Measurements from ENCODE around the gene PLCD4. TPM values are rescaled to one million over a fixed set of nuclear protein-coding genes. Genes with fewer than 3 reads are reported as not detected.

Gene PLCD4
- total RNA-seq, 1 experiment from 2014 or later = 5.6 TPM

GRCh38 chr2:218558986-218559385 is 48.7 kb upstream of the PLCD4 start:
- Histone ChIP-seq H3K9me3 (ENCODE audit: low read length) (no peaks in the 10 kb centered on the region), H3F3A (ENCODE audit: low read length, unreplicated experiment) (no peaks in the 10 kb centered on the region), H3K27me3 (ENCODE audit: low read length) (no peaks in the 10 kb centered on the region), H2AFZ (ENCODE audit: low read length) (no peak overlapping the region), H3K27ac (ENCODE audit: low read length) (no peak overlapping the region), H3K9me2 (replicated peaks; ENCODE audit: low read length) (no peaks in the 10 kb centered on the region), H3K9ac (ENCODE audit: low read length) (no peak overlapping the region), H3K4me1 (ENCODE audit: insufficient read depth, low read length) (no peaks in the 10 kb centered on the region), H3K4me3 (ENCODE audit: low read length) (no peak overlapping the region), H4K20me1 (ENCODE audit: low read length) (no peaks in the 10 kb centered on the region), H3K4me2 (ENCODE audit: low read length) (no peak overlapping the region), H3K79me2 (ENCODE audit: low read length) (peaks cover 9% of the 10 kb centered on the region), H3K36me3 (ENCODE audit: low read depth, low read length) (peaks cover 41% of the 10 kb centered on the region)
- DNase-seq (no peak), ATAC-seq (no peak)
- ChIA-PET POLR2A (ENCODE audit: unreplicated experiment) (no interaction called here), CTCF (no interaction called here)
- no peak for TF ChIP-seq EZH2phosphoT487 (IDR thresholded peaks at IDR 0.05; ENCODE audit: borderline replicate concordance, low read length)
- TF ChIP-seq, protein P1, sequence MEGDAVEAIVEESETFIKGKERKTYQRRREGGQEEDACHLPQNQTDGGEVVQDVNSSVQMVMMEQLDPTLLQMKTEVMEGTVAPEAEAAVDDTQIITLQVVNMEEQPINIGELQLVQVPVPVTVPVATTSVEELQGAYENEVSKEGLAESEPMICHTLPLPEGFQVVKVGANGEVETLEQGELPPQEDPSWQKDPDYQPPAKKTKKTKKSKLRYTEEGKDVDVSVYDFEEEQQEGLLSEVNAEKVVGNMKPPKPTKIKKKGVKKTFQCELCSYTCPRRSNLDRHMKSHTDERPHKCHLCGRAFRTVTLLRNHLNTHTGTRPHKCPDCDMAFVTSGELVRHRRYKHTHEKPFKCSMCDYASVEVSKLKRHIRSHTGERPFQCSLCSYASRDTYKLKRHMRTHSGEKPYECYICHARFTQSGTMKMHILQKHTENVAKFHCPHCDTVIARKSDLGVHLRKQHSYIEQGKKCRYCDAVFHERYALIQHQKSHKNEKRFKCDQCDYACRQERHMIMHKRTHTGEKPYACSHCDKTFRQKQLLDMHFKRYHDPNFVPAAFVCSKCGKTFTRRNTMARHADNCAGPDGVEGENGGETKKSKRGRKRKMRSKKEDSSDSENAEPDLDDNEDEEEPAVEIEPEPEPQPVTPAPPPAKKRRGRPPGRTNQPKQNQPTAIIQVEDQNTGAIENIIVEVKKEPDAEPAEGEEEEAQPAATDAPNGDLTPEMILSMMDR (conservative IDR thresholded peaks at IDR 0.05; ENCODE audit: low read depth, low read length) = no peak
- no peak for TF ChIP-seq EZH2 (IDR thresholded peaks at IDR 0.05; ENCODE audit: low read length, unreplicated experiment)
- intact Hi-C loops (cut with micrococcal nuclease) = no loop called here
- no TSS peak for BruUV-seq (replicated peaks)

DNA sequence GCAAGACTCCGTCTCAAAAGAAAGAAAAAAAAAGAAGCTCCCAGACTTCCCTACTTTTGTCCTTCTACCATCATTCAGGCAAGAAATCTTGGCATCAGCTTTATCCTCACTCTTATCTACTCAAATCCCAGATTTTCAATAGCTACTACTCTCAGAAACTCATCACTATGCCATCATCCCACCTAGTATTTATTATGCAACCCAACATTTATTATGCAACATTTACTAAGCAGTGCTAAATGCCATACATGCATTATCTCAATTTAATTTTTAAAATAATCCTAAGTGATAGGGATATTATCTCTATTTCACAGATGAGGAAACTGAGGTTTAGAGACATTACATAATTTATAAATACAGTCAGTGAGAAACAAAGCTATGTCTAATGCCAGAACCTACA is 43.6 kb upstream of the PLCD4 start:
- Histone ChIP-seq H3K27me3 (ENCODE audit: low read length) (no peaks in the 10 kb centered on the region), H3F3A (ENCODE audit: low read length, unreplicated experiment) (no peaks in the 10 kb centered on the region), H3K36me3 (ENCODE audit: low read depth, low read length) (peaks cover 18% of the 10 kb centered on the region; the same call in 1 of the 2 replicates), H3K27ac (ENCODE audit: low read length) (no peak overlapping the region), H3K4me3 (ENCODE audit: low read length) (no peak overlapping the region), H3K4me1 (ENCODE audit: insufficient read depth, low read length) (peaks cover 15% of the 10 kb centered on the region), H2AFZ (ENCODE audit: low read length) (no peak overlapping the region), H3K79me2 (ENCODE audit: low read length) (peaks cover 57% of the 10 kb centered on the region), H3K9me2 (replicated peaks; ENCODE audit: low read length) (no peaks in the 10 kb centered on the region), H4K20me1 (ENCODE audit: low read length) (no peaks in the 10 kb centered on the region), H3K9me3 (ENCODE audit: low read length) (no peaks in the 10 kb centered on the region), H3K9ac (ENCODE audit: low read length) (no peak overlapping the region), H3K4me2 (ENCODE audit: low read length) (no peak overlapping the region)
- no peak for DNase-seq
- ChIA-PET CTCF (no interaction called here), POLR2A (ENCODE audit: unreplicated experiment) (no interaction called here)
- no peak for ATAC-seq
- TF ChIP-seq EZH2phosphoT487 (IDR thresholded peaks at IDR 0.05; ENCODE audit: borderline replicate concordance, low read length) (no peak), EZH2 (IDR thresholded peaks at IDR 0.05; ENCODE audit: low read length, unreplicated experiment) (no peak)
- TF ChIP-seq, protein P1 (conservative IDR thresholded peaks at IDR 0.05; ENCODE audit: low read depth, low read length) = no peak
- intact Hi-C loops (cut with micrococcal nuclease) = no loop called here
- no TSS peak for BruUV-seq (replicated peaks)

GRCh38 chr2:218566296-218566695 is 41.4 kb upstream of the PLCD4 start:
- 0 out of 2 replicates have a peak overlapping the region, but pooled peaks have one; percentile 97 for H3K9ac ChIP-seq (ENCODE audit: low read length)
- no peak for TF ChIP-seq EZH2phosphoT487 (IDR thresholded peaks at IDR 0.05; ENCODE audit: borderline replicate concordance, low read length)
- TF ChIP-seq EZH2 (IDR thresholded peaks at IDR 0.05; ENCODE audit: low read length, unreplicated experiment) = no peak
- TF ChIP-seq, protein P1 (conservative IDR thresholded peaks at IDR 0.05; ENCODE audit: low read depth, low read length) = no peak
- H3K9me3 ChIP-seq (ENCODE audit: low read length) = no peaks in the 10 kb centered on the region
- POLR2A ChIA-PET (ENCODE audit: unreplicated experiment) = no interaction called here
- H3K4me2 ChIP-seq (ENCODE audit: low read length) = peak overlapping the region; percentile 87
- no peaks in the 10 kb centered on the region for H3F3A ChIP-seq (ENCODE audit: low read length, unreplicated experiment)
- H3K27me3 ChIP-seq (ENCODE audit: low read length) = no peaks in the 10 kb centered on the region
- peaks cover 6% of the 10 kb centered on the region; the same call in 1 of the 2 replicates for H3K36me3 ChIP-seq (ENCODE audit: low read depth, low read length)
- H3K9me2 ChIP-seq (replicated peaks; ENCODE audit: low read length) = no peaks in the 10 kb centered on the region
- DNase-seq = no peak
- BruUV-seq (replicated peaks) = no TSS peak
- no peak for ATAC-seq
- CTCF ChIA-PET = no interaction called here
- H3K79me2 ChIP-seq (ENCODE audit: low read length) = peaks cover 79% of the 10 kb centered on the region
- H3K4me3 ChIP-seq (ENCODE audit: low read length) = peak overlapping the region; percentile 84
- no peak overlapping the region for H2AFZ ChIP-seq (ENCODE audit: low read length)
- no peak overlapping the region for H3K27ac ChIP-seq (ENCODE audit: low read length)
- peaks cover 12% of the 10 kb centered on the region for H4K20me1 ChIP-seq (ENCODE audit: low read length)
- peaks cover 24% of the 10 kb centered on the region for H3K4me1 ChIP-seq (ENCODE audit: insufficient read depth, low read length)
- intact Hi-C loops (cut with micrococcal nuclease) = loop anchor here (5.0 kb wide), 3 partner anchors 41 to 169 kb away; partner anchors contain the start of genes CTDSP1 and PLCD4

All from PC-3 (cell line).